ENCODE data around the gene CYP4F22. TPM values are rescaled to one million over a fixed set of nuclear protein-coding genes. Genes with fewer than 3 reads are reported as not detected.

Gene CYP4F22
- total RNA-seq (not detected), polyA plus RNA-seq (not detected)
- long read RNA-seq, donor 1 = 0 reads
- long read RNA-seq, donor 2 = 0 reads
- long read RNA-seq, donor 3 = 0 reads

DNA sequence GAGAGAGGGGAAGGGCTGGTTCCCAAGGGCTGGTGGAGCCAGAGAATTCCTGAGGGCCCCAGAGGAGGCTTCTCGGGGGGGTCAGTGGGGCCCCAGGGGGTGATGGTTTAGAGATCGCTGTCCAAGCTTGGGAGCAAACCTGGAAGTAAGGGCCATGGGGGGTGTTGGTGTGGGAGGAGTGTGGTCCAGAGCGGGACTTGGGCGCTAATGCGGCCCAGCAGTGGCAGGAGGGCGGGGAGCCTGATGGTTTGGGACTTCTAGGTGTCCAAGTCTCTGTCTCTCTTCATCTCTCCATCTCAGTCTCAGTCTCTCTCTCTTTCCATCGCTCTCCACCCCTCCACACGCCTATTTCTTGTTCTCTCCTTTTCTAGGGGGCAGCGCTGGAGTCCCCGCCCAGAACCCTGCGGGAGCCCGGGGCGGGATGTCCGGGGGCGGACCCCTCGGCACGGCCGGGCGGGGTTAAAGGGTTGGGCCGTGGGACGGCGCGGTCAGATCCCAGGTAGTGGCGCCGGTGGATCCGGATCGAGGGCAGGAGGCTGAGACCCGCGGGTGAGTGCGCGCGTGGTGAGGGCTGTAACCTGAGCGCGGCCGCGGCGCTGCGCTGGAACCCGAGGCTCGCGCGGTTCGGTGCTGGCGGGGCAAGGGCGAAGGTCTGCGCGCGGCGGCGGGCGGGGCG is at the start of gene CYP4F22:
CYP4F22 (plus strand) TSS at position 491 of the 676 bp plus-strand sequence. CDS start 16,812 bp downstream, outside the sequence.
- Histone ChIP-seq H3K36me3 (no peaks in the 10 kb centered on the region), H3K9me3 (no peaks in the 10 kb centered on the region), H3K4me1 (peaks cover 0 to 9% (median 4%) of the 10 kb centered on the region in 9 donors), H3K27me3 (peaks cover 0 to 83% (median 63%) of the 10 kb centered on the region in 7 donors), H3K27ac (no peak within 1 kb of the TSS), H3K4me3 (peak within 1 kb of the TSS in 7 of 10 donors; percentile 9 to 40 (median 15))
- ATAC-seq (no peak), DNase-seq (peak in 1 of 2 donors; percentile 12)
- intact Hi-C loops (cut with DNase I) = no loop called here
- WGBS, 2 donors = 3 to 4% methylated on average over 49 to 52 of the region's 52 CpGs
- TF ChIP-seq, protein P1, sequence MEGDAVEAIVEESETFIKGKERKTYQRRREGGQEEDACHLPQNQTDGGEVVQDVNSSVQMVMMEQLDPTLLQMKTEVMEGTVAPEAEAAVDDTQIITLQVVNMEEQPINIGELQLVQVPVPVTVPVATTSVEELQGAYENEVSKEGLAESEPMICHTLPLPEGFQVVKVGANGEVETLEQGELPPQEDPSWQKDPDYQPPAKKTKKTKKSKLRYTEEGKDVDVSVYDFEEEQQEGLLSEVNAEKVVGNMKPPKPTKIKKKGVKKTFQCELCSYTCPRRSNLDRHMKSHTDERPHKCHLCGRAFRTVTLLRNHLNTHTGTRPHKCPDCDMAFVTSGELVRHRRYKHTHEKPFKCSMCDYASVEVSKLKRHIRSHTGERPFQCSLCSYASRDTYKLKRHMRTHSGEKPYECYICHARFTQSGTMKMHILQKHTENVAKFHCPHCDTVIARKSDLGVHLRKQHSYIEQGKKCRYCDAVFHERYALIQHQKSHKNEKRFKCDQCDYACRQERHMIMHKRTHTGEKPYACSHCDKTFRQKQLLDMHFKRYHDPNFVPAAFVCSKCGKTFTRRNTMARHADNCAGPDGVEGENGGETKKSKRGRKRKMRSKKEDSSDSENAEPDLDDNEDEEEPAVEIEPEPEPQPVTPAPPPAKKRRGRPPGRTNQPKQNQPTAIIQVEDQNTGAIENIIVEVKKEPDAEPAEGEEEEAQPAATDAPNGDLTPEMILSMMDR (IDR thresholded peaks at IDR 0.05) = no peak

GRCh38 chr19:15461694-15462093 is 46.6 kb upstream of the CYP4F22 start:
- intact Hi-C loops (cut with DNase I) = loop anchor here in 3 of 10 donors (5.0 to 10.0 kb wide), 3 partner anchors 91 to 367 kb away; no protein-coding TSS in a partner anchor
- Histone ChIP-seq H3K9me3 (no peaks in the 10 kb centered on the region), H3K36me3 (peaks cover 0 to 37% (median 0%) of the 10 kb centered on the region in 9 donors), H3K27ac (no peak overlapping the region), H3K27me3 (peaks cover 12 to 57% (median 31%) of the 10 kb centered on the region in 7 donors), H3K4me1 (peaks cover 0 to 32% (median 5%) of the 10 kb centered on the region in 9 donors), H3K4me3 (no peak overlapping the region)
- 81 to 89% methylated on average over 2 of the region's 2 CpGs for WGBS, 2 donors
- TF ChIP-seq, protein P1 (IDR thresholded peaks at IDR 0.05) = no peak
- ATAC-seq (no peak), DNase-seq (no peak)

DNA sequence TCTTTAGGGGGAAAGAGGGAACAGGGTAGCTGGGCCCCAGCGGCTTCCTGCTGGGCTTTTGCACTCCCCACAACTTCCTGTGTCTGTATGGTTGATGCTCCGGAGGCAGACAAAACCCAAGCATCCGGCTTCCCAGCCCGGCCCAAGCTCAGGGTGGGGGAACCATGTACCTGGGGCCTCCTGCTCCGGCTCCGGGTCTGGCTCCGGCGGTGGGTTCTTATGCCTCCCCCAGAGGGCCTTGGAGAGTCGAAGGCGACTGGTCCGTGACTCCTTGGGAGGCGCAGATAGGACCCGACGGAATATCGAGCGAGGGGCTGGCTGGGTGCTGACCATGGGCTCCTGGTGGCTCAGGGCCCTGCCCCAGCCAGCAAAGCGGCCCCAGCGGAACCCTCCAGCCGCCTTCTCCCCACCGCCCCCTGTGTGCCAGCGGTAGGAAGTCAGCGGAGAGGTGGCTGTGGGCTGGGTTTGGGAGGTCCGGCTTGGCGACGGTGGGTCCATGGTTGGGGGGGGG is 44.4 kb upstream of the CYP4F22 start:
- 28 to 29% methylated on average over 23 to 25 of the region's 25 CpGs for WGBS, 2 donors
- H3K36me3 ChIP-seq = peaks cover 0 to 23% (median 0%) of the 10 kb centered on the region in 9 donors
- H3K4me3 ChIP-seq = peak overlapping the region in 8 of 10 donors; percentile 2 to 68 (median 46)
- DNase-seq (no peak), ATAC-seq (peak; percentile 43 to 81 (median 60))
- H3K27ac ChIP-seq = peak overlapping the region in 6 of 10 donors; percentile 9 to 94 (median 60)
- peaks cover 0 to 44% (median 0%) of the 10 kb centered on the region in 9 donors for H3K4me1 ChIP-seq
- TF ChIP-seq, protein P1 (IDR thresholded peaks at IDR 0.05) = no peak
- H3K27me3 ChIP-seq = peaks cover 0 to 61% (median 33%) of the 10 kb centered on the region in 7 donors
- intact Hi-C loops (cut with DNase I) = loop anchor here in 3 of 10 donors (5.0 to 10.0 kb wide), 3 partner anchors 88 to 369 kb away; no protein-coding TSS in a partner anchor
- H3K9me3 ChIP-seq = no peaks in the 10 kb centered on the region
